WTC11 (cell line): ENCODE results near the gene BCO2.

Experiments
- CREB1 ChIP-seq: sonication (generic); formaldehyde crosslinking; IDR thresholded peaks from 2 replicates; pipeline ENCODE4 v1.8.0; 2023; ENCODE audit warnings: mild to moderate bottlenecking, missing genetic modification reagents
- CTCF ChIP-seq: fragments of 200-600 bp; IDR thresholded peaks from 2 replicates; pipeline ENCODE4 v1.8.0; 2022; ENCODE audit warnings: antibody characterized with exemption
- EMX1 ChIP-seq: fragments of 250-450 bp; sonication (Bioruptor Pico); IDR thresholded peaks from 2 replicates; pipeline ENCODE4 v1.8.0; 2021; ENCODE audit warnings: mild to moderate bottlenecking
- ZNF512 ChIP-seq: sonication (generic); formaldehyde crosslinking; IDR thresholded peaks from 2 replicates; pipeline ENCODE4 v1.8.1; 2022; ENCODE audit warnings: missing genetic modification reagents, borderline replicate concordance
- TF ChIP-seq, protein P1 (sequence below): sonication (generic); formaldehyde crosslinking; IDR thresholded peaks from 2 replicates; pipeline ENCODE4 v1.8.1; 2023; ENCODE audit warnings: mild to moderate bottlenecking, missing genetic modification reagents

DNA sequence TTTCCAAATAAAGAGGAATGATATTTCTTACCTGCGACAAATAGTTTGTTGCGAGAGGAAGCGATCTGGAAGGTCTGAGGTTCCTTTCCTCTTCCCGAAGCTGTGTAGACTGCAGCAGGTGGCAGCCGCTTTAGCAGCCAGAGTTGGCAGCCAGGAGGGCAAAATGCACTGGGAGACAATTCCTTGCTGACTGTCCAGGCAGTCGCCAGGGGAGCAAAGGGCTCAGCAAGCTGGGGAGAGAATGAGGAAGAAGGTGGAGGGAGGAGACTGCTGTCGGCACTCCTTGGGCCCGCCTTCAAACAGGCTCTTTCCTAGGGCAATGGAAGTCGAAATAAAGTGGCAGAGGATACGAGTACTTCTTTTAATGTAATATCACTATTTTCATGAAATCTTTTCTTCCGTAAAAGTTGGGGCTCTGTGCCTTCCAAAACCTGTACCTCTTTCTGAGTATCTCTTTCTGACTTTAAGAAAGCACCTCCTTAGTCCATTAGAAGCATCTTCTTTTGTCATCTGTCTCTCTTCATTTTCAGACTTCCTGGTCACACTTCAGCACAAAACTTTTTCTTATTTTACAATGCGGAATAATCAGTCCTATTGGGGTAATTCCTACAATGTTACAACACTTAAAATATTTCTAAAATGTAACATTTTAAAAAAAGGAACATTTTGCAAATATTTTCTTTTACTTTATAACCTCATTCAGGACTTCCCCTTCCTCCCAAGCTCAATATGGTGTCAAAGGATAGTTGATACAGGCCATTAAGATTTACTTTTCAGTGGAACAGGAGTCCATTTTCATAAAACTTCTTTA is 11.2 kb upstream of the BCO2 start, which contains the start of gene IL18:
- no peak for TF ChIP-seq EMX1 (CRISPR knock-in tag)
- no peak for TF ChIP-seq CREB1
- TF ChIP-seq, protein P1, sequence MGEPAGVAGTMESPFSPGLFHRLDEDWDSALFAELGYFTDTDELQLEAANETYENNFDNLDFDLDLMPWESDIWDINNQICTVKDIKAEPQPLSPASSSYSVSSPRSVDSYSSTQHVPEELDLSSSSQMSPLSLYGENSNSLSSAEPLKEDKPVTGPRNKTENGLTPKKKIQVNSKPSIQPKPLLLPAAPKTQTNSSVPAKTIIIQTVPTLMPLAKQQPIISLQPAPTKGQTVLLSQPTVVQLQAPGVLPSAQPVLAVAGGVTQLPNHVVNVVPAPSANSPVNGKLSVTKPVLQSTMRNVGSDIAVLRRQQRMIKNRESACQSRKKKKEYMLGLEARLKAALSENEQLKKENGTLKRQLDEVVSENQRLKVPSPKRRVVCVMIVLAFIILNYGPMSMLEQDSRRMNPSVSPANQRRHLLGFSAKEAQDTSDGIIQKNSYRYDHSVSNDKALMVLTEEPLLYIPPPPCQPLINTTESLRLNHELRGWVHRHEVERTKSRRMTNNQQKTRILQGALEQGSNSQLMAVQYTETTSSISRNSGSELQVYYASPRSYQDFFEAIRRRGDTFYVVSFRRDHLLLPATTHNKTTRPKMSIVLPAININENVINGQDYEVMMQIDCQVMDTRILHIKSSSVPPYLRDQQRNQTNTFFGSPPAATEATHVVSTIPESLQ: no peak
- TF ChIP-seq ZNF512: no peak
- no peak for TF ChIP-seq CTCF
